ENCODE measurements around the gene DNAJC22.
"Not testable (repeated sequence)": the region's sequence is repeated elsewhere in the genome, so short reads cannot be mapped to it uniquely, and the experiment has no call there.

Gene DNAJC22

DNA sequence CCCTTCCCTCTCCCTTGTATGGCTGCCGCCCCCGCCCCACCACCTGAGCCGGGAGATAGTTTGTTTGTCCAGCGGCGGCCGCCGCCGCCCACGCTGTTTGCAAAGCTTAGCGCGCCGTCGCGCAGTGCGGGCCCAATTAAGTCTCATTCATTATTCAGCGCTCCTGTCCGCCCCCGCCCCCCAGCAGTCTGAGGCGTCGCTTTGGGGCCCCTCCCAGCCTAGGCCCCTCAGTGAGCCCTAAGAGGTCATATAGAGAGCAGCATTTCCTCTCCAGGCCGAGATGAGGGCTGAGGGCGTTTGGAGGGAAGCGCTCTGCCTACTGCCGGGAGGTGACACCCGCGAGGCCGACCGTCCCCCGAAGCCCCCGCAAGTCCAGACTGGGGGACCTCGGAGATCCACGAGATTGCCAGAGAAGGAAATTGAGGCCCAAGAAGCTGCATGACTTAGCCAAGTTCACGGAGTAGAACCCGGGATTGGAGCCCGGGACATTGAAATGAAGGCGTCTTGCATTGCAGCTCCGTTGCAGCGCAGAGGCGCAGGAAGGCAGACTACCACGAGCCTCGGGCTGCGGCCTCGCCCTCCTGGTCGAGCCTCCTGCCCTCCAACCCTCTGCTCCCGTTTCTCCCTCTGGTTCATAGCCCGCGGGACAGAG, at the start of gene DNAJC22:
DNAJC22 (plus strand) TSS at position 230 of the 652 bp plus-strand sequence. CDS start 1,985 bp downstream, outside the sequence.
- no peak for DNase-seq (ENCODE audit: low read depth in 2 of 2)

DNA sequence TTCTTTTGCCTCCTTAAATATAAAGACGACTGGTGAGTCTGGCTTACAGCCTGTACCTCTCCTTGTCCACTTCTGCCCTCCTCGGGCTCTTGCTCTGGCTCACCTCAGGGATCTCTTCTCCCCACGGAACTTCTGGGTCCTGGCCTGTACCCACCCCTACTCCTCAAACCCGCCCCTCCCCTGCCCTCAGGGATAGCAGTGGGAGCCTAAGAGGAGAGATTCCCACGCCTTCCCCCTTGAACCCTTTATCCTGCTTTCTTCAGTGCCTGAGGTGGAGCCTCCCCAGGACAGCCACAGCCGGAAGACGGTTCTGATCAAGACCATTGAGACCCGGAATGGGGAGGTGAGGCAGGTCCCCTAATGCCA, 49.0 kb upstream of the DNAJC22 start:
- no peak for DNase-seq (ENCODE audit: low read depth in 2 of 2)

DNA sequence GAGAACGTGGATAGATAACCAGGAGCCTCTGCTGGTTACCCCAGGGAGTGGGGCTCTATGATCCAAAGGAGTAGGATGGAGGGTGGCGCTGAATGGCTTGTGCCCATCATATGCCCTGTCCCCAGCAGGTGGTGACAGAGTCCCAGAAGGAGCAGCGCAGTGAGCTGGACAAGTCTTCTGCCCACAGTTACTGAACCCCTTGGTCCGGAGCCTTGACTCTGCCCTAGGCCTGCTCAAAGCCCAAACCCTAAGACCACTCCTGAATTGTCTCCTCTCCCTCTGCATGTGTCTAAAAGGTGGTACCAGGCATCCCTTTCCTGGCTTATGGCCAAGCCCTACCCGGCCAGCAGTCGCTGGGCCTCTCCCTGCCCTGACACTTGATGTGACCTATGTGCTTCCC, 48.5 kb upstream of the DNAJC22 start:
- no peak for DNase-seq (ENCODE audit: low read depth in 2 of 2)

DNA sequence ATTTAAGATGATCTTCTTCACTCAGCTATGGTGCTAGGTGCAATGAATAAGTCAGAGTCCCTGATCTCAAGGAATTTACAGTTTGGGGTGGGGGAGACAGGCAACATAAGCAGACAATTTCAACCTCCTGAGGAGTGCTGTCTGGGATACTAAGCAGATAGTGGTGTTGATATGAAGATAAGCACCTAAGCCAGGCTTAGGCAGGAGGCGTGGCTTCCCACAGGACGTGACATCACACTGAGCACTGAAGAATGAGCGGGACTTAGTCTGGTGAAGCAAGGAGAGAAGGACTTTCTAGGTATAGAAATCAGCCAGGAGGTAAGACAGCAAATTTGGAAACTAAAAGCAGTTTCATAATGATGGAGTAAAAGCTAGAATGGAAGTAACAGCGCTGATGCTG, 44.9 kb upstream of the DNAJC22 start:
- DNase-seq (ENCODE audit: low read depth in 2 of 2) = no peak

DNA sequence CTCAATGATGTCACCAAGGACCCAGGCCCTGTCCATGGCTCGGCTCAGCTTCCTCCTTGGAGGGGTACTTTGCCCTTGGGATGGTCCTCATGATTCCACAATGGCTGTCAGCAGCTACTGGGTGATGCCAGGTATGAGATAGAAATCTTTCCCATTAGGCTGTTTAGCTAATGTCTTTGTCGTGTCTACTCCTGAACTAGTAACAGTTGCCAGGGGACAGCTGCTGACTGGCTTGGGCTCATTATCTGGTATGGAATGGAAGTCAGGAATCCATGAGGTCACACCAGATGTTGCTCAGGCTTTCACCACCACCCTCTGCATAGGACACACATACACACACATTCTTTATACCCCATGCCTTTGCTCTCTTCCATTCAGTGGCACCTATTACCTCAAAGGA, 42.5 kb upstream of the DNAJC22 start:
- DNase-seq (ENCODE audit: low read depth in 2 of 2) = no peak

DNA sequence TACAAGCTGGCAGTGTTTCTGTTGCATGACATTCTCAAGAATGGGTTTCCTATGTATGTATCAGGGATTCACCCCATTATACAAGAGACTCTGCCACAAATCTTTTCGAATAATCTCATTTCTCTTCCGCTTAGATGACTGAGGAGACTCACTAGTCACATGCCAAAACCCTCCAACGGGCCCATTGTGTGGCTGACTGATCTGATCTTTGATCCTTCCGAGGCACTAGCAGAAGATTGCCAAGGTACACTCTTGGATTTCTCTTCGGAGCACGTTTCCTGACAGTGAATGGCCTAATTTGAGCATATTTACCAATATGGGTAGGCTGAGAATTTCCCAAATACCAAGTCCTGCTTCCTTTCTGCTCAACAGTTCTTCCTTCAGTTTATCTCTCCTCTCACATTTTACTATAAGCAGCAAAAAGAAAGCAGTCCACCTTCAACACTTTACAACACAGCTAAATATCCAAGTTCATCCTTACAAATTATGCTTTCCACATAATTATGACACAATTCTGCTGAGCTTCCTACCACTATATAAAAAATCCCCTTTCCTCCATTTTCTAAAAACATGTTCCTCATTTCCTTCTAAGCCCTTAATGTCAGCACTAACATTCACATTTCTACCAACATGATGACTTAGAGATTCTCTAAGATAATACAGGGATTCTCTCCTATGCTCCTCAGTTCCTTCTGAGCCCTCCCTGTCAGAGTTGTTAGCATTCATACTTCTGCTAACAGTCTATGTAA, 40.8 kb upstream of the DNAJC22 start:
- no peak for DNase-seq (ENCODE audit: low read depth in 2 of 2)

DNA sequence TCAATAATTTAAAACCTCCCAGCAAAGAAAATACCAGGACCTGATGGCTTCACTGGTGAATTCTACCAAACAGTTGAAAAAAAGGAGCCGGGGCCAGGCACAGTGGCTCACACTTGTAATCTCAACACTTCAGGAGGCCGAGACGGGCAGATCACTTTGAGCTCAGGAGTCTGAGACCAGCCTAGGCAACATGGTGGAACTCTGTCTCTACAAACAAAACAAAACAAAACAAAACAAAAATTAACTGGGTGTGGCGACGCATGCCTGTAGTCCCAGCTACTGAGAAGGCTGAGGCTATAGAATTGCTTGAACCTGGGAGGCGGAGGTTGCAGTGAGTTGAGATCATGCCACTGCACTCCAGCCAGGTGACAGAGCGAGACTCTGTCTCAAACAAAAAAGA, 37.3 kb upstream of the DNAJC22 start:
- no peak for DNase-seq (ENCODE audit: low read depth in 2 of 2)

DNA sequence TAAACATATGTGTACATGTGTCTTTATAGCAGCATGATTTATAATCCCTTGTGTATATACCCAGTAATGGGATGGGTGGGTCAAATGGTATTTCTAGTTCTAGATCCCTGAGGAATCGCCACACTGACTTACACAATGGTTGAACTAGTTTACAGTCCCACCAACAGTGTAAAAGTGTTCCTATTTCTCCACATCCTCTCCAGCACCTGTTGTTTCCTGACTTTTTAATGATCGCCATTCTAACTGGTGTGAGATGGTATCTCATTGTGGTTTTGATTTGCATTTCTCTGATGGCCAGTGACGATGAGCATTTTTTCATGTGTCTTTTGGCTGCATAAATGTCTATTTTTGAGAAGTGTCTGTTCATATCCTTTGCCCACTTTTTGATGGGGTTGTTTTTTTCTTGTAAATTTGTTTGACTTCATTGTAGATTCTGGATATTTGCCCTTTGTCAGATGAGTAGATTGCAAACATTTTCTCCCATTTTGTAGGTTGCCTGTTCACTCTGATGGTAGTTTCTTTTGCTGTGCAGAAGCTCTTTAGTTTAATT, 36.2 kb upstream of the DNAJC22 start:
- DNase-seq (ENCODE audit: low read depth in 2 of 2) = not testable (repeated sequence)

DNA sequence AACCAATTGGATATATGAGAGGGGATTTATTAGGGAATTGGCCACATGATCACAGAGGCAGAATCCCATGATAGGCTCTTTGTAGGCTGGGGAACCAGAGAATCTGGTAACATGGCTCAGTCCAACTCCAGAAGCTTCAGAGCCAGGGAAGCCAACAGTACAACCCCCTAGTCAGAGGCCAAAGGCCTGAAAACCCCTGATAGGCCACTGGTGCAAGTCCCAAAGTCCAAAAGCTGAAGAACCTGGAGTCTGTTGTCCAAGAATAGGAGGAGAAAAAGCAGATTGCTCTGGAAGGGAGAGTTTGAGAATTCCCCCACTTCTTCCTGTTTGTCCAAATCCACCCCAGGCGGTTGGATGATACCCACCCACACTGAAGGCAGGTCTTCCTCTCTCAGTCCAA, 31.9 kb upstream of the DNAJC22 start:
- DNase-seq (ENCODE audit: low read depth in 2 of 2) = no peak

DNA sequence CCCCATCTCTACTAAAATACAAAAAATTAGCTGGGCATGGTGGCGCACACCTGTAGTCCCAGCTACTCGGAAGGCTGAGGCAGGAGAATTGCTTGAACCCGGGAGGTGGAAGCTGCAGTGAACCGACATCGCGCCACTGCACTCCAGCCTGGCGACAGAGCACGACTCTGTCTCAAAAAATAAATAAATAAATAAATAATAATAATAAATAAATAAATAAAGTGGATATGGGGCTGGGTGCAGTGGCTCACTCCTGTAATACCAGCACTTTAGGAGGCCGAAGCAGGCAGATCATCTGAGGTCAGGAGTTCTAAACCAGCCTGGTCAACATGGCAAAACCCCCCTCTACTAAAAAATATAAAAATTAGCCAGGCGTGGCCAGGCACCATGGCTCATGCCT, 29.6 kb upstream of the DNAJC22 start:
- not testable (repeated sequence) for DNase-seq (ENCODE audit: low read depth in 2 of 2)

DNA sequence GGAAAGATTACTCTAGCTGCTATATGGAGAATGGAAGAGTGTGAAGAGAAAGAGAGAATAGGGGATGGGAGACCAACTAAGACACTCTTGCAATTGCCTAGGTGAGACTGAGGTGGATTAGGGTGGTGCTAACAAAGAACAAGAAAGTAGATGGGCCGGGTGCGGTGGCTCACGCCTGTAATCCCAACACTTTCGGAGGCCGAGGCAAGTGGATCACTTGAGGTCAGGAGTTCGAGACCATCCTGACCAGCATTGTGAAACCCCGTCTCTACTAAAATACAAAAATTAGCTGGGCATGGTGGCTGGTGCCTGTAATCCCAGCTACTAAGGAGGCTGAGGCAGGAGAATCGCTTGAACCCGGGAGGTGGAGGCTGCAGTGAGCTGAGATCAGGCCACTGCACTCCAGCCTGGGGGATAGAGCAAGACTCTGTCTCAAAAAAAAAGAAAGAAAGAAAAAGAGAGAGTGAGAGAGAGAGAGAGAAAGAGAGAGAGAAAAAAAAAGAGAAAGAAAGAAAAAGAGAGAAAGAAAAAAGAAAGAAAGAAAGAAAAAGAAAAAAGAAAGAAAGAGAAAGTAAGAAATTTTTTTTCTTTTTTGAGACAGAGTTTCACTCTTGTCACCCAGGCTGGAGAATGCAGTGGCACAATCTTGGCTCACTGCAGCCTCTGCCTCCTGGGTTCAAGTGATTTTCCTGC, 26.1 kb upstream of the DNAJC22 start:
- not testable (repeated sequence) for DNase-seq (ENCODE audit: low read depth in 2 of 2)

DNA sequence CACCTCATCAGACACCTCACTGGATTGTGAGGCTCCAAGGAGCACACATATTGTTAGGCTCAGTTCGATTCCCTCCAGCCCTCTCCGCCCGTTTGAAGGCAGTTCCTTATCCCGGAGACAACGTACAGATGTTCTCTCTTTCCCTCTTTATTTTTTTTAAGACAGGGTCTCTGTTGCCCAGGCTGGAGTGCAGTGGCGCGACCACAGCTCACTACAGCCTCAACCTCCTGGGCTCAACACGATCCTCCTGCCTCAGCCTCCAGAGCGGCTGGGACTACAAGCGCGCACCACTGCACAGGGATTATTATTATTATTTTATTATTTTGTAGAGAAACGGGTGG, 24.4 kb upstream of the DNAJC22 start:
- DNase-seq (ENCODE audit: low read depth in 2 of 2) = no peak

DNA sequence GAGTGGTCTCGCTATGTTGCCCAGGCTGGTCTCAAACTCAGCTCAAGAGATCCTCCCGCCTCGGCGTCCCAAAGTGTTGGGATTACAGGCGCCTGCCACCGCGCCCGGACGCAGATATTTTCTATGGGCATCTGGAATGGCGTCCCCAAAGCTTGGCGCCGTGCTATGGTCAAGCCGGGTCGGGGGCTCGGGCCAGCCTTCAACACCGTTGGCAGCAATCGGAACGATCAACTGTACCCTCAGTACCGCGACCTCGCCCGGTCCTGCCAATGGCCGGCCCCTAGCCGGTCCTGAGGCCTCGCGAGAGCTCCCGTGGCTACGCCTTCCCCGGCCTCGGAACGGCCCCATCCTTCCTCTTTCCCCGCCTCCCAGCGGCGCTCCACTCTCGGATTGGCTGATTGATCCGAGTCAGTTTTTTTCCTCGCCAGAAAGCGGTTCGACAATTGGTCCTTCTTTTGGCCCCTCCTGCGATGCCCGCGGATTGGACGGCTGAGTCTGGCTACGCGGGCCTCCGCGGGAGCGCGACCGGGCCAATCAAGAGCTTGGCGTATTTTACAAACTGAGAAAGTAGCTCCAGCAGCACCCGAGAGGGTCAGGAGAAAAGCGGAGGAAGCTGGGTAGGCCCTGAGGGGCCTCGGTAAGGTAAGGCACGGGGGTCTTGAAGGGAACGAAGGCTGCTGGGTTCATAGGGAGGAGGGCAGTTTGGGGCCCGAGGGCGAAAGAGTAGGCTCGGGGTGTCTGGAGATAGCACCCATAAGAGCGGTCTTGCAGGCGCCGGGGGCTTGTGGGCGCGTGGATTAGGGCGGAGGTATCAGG, 23.8 kb upstream of the DNAJC22 start, which contains the start of gene TROAP:
TROAP (plus strand) TSS at position 548 of the 816 bp plus-strand sequence. CDS start 354 bp downstream, outside the sequence.
- DNase-seq (ENCODE audit: low read depth in 2 of 2) = peak; percentile 89 to 93

DNA sequence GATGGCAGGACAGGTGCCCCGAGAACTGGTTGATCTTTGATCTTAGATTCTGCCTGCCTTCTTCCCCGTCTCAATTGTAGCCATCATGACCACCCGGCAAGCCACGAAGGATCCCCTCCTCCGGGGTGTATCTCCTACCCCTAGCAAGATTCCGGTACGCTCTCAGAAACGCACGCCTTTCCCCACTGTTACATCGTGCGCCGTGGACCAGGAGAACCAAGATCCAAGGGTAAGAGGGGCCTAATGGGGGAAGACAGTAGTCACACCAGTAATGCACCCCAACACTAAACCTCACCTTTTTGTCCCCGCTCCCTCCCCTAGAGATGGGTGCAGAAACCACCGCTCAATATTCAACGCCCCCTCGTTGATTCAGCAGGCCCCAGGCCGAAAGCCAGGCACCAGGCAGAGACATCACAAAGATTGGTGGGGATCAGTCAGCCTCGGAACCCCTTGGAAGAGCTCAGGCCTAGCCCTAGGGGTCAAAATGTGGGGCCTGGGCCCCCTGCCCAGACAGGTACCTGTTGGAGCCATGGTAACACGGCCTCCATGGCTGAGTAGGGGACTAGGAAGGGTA, 23.1 kb upstream of the DNAJC22 start:
- no peak for DNase-seq (ENCODE audit: low read depth in 2 of 2)

DNA sequence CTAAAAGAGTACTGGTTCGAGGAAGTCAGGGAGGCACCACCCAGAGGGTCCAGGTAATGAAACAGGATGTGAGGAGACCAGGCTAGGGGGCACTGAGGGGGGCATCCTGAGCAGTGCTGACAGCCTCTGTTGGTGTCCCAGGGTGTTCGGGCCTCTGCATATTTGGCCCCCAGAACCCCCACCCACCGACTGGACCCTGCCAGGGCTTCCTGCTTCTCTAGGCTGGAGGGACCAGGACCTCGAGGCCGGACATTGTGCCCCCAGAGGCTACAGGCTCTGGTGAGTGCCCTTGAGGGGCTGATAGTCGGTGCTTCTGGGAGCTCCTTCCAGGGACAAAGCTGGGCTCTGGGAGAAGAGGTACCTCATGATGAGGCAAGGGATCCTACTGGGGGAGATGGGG, 21.1 kb upstream of the DNAJC22 start:
- DNase-seq (ENCODE audit: low read depth in 2 of 2) = no peak

DNA sequence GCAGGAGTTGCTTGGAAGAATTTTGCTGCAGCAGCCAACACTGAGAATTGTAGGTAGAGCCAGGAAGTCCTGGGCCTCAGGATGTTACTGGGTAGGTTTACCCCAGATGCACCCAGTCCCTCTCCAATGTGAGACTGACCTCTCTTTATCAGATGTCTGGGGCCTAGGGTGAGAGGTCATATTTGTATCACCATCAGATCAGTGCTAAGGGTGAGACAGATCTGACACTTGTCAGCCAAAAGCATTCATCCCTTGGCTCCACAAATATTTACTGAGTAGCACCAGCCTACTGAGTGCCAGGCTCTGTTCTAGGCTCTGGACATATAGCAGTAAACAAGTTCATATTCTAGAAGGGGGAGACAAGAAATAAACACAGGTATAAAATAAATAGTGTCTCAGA, 19.3 kb upstream of the DNAJC22 start:
- DNase-seq (ENCODE audit: low read depth in 2 of 2) = no peak

DNA sequence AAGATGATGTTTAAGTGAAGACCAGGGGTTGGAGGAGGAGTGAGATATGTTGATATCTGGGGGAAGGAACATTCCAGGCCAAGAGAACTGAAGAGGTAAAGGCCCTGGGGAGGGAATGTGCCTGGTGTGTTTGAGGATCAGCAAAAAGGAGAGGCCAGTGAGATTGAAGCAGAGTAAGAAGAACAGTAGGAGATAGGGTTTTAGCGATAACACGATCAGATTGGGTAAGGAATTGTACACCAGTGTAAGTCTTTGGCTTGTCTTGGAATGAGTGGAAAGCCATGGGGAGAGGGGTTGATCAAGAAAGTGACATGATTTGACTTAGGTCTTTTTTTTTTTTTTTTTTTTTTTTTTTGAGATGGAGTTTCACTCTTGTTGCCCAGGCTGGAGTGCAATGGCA, 18.8 kb upstream of the DNAJC22 start:
- no peak for DNase-seq (ENCODE audit: low read depth in 2 of 2)

DNA sequence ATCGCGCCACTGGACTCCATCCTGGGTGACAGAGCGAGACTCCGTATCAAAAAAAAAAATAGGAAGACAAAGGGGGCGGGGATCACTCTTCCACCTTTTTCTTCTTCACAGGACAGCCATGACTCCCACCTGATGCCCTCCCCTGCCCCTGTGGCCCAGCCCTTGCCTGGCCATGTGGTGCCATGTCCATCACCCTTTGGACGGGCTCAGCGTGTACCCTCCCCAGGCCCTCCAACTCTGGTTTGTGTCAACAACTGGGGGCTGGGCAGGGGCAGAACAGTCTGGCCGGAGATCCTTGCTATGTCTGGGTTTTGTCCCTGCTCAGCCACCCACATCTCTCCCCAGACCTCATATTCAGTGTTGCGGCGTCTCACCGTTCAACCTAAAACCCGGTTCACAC, 17.9 kb upstream of the DNAJC22 start:
- no peak for DNase-seq (ENCODE audit: low read depth in 2 of 2)

DNA sequence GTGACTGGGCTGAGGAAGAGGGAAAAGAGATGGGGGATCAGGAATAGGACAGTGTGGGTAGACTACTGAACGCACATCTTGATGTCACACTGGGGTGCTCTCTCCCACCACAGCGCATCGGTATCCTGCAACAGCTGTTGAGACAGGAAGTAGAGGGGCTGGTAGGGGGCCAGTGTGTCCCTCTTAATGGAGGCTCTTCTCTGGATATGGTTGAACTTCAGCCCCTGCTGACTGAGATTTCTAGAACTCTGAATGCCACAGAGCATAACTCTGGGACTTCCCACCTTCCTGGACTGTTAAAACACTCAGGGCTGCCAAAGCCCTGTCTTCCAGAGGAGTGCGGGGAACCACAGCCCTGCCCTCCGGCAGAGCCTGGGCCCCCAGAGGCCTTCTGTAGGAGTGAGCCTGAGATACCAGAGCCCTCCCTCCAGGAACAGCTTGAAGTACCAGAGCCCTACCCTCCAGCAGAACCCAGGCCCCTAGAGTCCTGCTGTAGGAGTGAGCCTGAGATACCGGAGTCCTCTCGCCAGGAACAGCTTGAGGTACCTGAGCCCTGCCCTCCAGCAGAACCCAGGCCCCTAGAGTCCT, 16.6 kb upstream of the DNAJC22 start:
- no peak for DNase-seq (ENCODE audit: low read depth in 2 of 2)

DNA sequence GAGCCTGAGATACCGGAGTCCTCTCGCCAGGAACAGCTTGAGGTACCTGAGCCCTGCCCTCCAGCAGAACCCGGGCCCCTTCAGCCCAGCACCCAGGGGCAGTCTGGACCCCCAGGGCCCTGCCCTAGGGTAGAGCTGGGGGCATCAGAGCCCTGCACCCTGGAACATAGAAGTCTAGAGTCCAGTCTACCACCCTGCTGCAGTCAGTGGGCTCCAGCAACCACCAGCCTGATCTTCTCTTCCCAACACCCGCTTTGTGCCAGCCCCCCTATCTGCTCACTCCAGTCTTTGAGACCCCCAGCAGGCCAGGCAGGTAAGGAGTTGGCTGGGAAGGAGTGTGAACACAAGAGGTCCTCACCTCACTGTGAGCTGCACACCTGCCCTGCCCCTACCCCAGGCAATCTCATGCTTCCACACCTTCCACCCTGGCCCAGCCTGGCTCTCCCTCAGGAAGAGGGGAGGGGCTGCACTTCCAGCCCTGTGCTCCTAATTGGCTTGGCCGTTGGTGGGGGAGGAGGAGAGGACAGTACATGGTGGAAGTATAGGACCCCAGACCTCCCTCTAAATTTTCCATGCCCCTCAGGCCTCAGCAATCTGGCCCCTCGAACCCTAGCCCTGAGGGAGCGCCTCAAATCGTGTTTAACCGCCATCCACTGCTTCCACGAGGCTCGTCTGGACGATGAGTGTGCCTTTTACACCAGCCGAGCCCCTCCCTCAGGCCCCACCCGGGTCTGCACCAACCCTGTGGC, 15.9 kb upstream of the DNAJC22 start:
- DNase-seq (ENCODE audit: low read depth in 2 of 2) = no peak

Measured in stimulated activated CD8-positive, alpha-beta memory T cell treated with anti-CD3 and anti-CD28 coated beads, Interleukin-7, amount 100 ng/mL, for 1 hour (primary cell).